MCF 10A (cell line): ENCODE data around the gene MOGAT3. TPM values are rescaled to one million over a fixed set of nuclear protein-coding genes. Genes with fewer than 3 reads are reported as not detected.
"Not testable (repeated sequence)": the region's sequence is repeated elsewhere in the genome, so short reads cannot be mapped to it uniquely, and the experiment has no call there.

Experiments
- BruUV-seq: library from RNA; stranded (reverse); fragments of 400-500 nt; replicated peaks from 2 replicates; lab custom pipeline; 2021; lab: Mats Ljungman, UMichigan
- CTCF ChIA-PET: fragments of 300-600 bp; sonication (Branson Sonifier 250); formaldehyde crosslinking; extraction: SDS; loops from one replicate; lab custom pipeline; 2021; ENCODE audit warnings: antibody characterized with exemption, inconsistent platforms; lab: Yijun Ruan, JAX
- POLR2A ChIA-PET: fragments of 300-600, 350-650 bp; sonication (Branson Sonifier 250); formaldehyde crosslinking; extraction: SDS; loops from one replicate; lab custom pipeline; 2020; ENCODE audit warnings: antibody characterized with exemption, inconsistent platforms; lab: Yijun Ruan, JAX
- DNase-seq: peaks from one replicate; pipeline ENCODE4 v3.0.0-alpha.2; 2018; ENCODE audit not compliant: unreplicated experiment
- H3K27ac Mint-ChIP-seq: one replicate; pipeline ENCODE4 v1.8.0; 2022; ENCODE audit warnings: mild to moderate bottlenecking, low read depth, mixed read lengths; ENCODE audit not compliant: unreplicated experiment
- H3K27me3 Mint-ChIP-seq: one replicate; pipeline ENCODE4 v1.8.0; 2022; ENCODE audit warnings: mixed read lengths; ENCODE audit not compliant: insufficient read depth, unreplicated experiment
- H3K36me3 Mint-ChIP-seq: one replicate; pipeline ENCODE4 v1.8.0; 2022; ENCODE audit warnings: mild to moderate bottlenecking, moderate library complexity, mixed read lengths; ENCODE audit not compliant: insufficient read depth, unreplicated experiment
- H3K4me1 Mint-ChIP-seq: one replicate; pipeline ENCODE4 v1.8.0; 2022; ENCODE audit warnings: mixed read lengths; ENCODE audit not compliant: insufficient read depth, unreplicated experiment
- H3K4me3 Mint-ChIP-seq: one replicate; pipeline ENCODE4 v1.8.0; 2022; ENCODE audit warnings: mild to moderate bottlenecking, moderate library complexity, mixed read lengths; ENCODE audit not compliant: unreplicated experiment
- H3K9me3 Mint-ChIP-seq: one replicate; pipeline ENCODE4 v1.8.0; 2022; ENCODE audit warnings: mixed read lengths; ENCODE audit not compliant: unreplicated experiment
- intact Hi-C: fragments of 100-400 bp; cut with micrococcal nuclease; formaldehyde crosslinking; loops from 2 replicates; pipeline ENCODE4 v1.14.1; 2022
- total RNA-seq: library from RNA; stranded (reverse); gene quantifications from 2 replicates; pipeline ENCODE4 v1.2.3, GENCODE V29; 2022
- TF ChIP-seq, protein P1 (sequence below): fragments of 200-600 bp; IDR thresholded peaks from one replicate; pipeline ENCODE4 v1.8.0; 2022; ENCODE audit warnings: antibody characterized with exemption, mild to moderate bottlenecking; ENCODE audit not compliant: unreplicated experiment

MOGAT3 gene
- total RNA-seq, 1 experiment from 2014 or later: not detected

DNA sequence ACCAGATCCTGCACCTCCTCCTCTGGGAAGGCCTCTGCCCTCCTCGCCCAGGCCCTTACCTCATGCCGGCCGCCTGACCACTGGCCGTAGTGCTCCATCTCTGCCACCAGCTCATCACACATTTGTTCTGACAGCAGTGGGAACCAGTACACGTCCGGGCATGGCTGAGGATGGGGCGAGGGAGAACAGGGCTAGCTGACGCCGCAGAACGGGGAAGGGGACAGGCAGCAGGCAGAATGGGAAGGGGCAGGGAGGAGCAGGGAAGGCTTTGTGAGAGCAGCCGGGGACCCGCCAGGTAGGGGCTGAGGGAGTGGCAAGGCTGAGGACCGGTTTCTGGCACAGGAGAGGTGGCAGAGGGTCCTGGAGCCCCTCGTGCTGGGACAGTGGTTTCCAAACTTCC is 8.0 kb upstream of the MOGAT3 start:
- ChIA-PET POLR2A (interaction anchor here (0.6 kb wide), 1 partner anchor 1102 kb away, joined by 3 read pairs; no protein-coding TSS in a partner anchor), CTCF (interaction anchor here (0.6 to 1.1 kb wide), 4 partner anchors 40 to 155 kb away, joined by 3 to 4 read pairs (median 3); no protein-coding TSS in a partner anchor)
- peaks cover 57% of the 10 kb centered on the region for H3K36me3 Mint-ChIP-seq
- DNase-seq: no peak
- H3K4me1 Mint-ChIP-seq: no peaks in the 10 kb centered on the region
- TF ChIP-seq, protein P1, sequence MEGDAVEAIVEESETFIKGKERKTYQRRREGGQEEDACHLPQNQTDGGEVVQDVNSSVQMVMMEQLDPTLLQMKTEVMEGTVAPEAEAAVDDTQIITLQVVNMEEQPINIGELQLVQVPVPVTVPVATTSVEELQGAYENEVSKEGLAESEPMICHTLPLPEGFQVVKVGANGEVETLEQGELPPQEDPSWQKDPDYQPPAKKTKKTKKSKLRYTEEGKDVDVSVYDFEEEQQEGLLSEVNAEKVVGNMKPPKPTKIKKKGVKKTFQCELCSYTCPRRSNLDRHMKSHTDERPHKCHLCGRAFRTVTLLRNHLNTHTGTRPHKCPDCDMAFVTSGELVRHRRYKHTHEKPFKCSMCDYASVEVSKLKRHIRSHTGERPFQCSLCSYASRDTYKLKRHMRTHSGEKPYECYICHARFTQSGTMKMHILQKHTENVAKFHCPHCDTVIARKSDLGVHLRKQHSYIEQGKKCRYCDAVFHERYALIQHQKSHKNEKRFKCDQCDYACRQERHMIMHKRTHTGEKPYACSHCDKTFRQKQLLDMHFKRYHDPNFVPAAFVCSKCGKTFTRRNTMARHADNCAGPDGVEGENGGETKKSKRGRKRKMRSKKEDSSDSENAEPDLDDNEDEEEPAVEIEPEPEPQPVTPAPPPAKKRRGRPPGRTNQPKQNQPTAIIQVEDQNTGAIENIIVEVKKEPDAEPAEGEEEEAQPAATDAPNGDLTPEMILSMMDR: no peak
- intact Hi-C loops: no loop called here
- BruUV-seq: no TSS peak
- H3K27me3 Mint-ChIP-seq: no peaks in the 10 kb centered on the region
- no peak overlapping the region for H3K4me3 Mint-ChIP-seq
- H3K27ac Mint-ChIP-seq: no peak overlapping the region
- H3K9me3 Mint-ChIP-seq: no peaks in the 10 kb centered on the region

DNA sequence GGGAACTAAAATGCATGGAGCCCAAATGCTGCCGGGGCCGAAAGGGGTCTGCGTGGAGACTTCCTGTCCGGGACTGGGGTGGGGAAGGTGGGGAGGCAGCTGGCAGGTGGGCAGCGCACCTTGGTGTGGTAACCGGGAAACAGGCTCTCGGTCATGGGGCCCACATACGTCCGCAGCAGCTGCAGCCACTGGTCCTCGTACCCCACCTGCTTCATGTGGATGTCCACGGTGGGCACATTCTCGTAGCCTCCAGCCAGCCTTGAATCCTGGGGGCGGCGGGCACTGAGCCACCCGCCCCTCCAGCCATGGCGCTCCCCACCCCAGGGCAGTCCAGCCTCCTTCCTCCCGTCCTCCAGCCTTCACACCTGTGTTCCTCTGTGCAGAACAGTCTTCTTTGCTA is 6.6 kb upstream of the MOGAT3 start:
- ChIA-PET CTCF (interaction anchor here (0.6 kb wide), 1 partner anchor 19 kb away, joined by 3 read pairs; no protein-coding TSS in a partner anchor), POLR2A (no interaction called here)
- TF ChIP-seq, protein P1: no peak
- Mint-ChIP-seq H3K36me3 (peaks cover 44% of the 10 kb centered on the region), H3K27me3 (no peaks in the 10 kb centered on the region), H3K4me1 (no peaks in the 10 kb centered on the region), H3K4me3 (no peak overlapping the region), H3K9me3 (no peaks in the 10 kb centered on the region), H3K27ac (no peak overlapping the region)
- no peak for DNase-seq
- intact Hi-C loops: no loop called here
- no TSS peak for BruUV-seq

DNA sequence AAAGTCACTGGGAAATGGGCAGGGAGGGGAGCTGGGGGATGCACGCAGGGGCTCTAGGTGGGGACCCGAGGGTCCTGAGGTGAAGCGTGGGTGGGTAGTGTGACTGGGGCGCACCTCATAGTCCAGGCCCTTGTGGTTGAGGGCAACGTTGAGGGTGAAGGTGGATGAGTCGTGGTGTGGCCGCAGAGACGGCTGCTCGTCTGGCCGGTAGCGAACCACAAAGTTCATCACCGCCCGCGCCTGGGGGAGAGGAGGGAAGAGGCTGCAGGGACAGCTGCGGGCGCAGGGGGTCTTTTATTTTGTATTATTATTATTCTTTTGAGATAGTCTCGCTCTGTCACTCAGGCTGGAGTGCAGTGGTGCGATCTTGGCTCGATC is 5.8 kb upstream of the MOGAT3 start:
- DNase-seq: no peak
- CTCF ChIA-PET: no interaction called here
- POLR2A ChIA-PET: interaction anchor here (0.6 to 1.3 kb wide), 2 partner anchors 10 to 332 kb away, joined by 3 read pairs; partner anchors contain the start of gene SRRT
- TF ChIP-seq, protein P1: no peak
- BruUV-seq: no TSS peak
- H3K36me3 Mint-ChIP-seq: peaks cover 38% of the 10 kb centered on the region
- H3K27me3 Mint-ChIP-seq: no peaks in the 10 kb centered on the region
- intact Hi-C loops: no loop called here
- no peaks in the 10 kb centered on the region for H3K4me1 Mint-ChIP-seq
- no peak overlapping the region for H3K27ac Mint-ChIP-seq
- H3K4me3 Mint-ChIP-seq: no peak overlapping the region
- no peaks in the 10 kb centered on the region for H3K9me3 Mint-ChIP-seq

DNA sequence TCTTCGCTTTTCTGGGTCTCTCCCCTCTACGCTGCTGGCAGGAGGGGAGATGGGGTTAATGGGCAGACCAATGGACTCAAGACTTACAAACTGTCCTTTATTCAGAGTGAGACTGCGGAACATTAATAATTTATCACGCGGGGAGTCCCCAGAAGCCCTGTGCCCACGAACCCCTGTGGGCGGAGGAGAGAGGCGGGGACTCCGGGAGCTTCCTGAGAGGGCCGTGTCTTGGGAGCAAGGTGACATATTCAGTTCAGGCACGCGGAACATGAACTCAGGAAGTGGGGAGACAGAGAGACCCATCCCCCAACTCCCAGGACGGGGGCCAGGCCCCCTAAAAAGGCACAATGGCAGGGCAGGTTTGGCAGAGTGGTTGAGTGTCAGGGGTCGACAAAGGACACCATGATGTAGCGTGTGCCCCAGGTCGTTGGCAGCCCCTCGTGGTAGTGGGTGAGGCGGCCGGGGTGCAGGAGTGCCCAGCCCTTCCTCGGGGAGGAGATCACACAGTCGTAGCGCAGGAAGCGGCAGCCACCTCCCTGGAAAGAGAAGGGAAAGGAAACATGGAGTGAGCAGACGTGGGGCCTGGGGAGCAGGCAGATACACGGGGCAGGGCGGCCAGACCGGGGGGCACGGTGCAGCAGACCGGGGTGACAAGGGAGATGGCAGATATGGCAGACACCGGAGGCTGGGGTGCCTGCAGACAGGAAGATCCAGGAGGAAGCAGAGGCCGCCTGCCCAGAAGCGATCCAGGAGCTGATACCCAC is 5.2 kb upstream of the MOGAT3 start:
- no TSS peak for BruUV-seq
- ChIA-PET CTCF (interaction anchor here (1.0 kb wide), 1 partner anchor 12 kb away, joined by 3 read pairs; the partner anchor contains the start of genes PLOD3 and ZNHIT1), POLR2A (interaction anchor here (0.6 to 1.3 kb wide), 2 partner anchors 10 to 331 kb away, joined by 3 read pairs; partner anchors contain the start of gene SRRT)
- H3K9me3 Mint-ChIP-seq: no peaks in the 10 kb centered on the region
- no peaks in the 10 kb centered on the region for H3K4me1 Mint-ChIP-seq
- H3K36me3 Mint-ChIP-seq: peaks cover 38% of the 10 kb centered on the region
- H3K27ac Mint-ChIP-seq: no peak overlapping the region
- intact Hi-C loops: no loop called here
- no peak for DNase-seq
- no peak overlapping the region for H3K4me3 Mint-ChIP-seq
- peaks cover 2% of the 10 kb centered on the region for H3K27me3 Mint-ChIP-seq
- TF ChIP-seq, protein P1: no peak

DNA sequence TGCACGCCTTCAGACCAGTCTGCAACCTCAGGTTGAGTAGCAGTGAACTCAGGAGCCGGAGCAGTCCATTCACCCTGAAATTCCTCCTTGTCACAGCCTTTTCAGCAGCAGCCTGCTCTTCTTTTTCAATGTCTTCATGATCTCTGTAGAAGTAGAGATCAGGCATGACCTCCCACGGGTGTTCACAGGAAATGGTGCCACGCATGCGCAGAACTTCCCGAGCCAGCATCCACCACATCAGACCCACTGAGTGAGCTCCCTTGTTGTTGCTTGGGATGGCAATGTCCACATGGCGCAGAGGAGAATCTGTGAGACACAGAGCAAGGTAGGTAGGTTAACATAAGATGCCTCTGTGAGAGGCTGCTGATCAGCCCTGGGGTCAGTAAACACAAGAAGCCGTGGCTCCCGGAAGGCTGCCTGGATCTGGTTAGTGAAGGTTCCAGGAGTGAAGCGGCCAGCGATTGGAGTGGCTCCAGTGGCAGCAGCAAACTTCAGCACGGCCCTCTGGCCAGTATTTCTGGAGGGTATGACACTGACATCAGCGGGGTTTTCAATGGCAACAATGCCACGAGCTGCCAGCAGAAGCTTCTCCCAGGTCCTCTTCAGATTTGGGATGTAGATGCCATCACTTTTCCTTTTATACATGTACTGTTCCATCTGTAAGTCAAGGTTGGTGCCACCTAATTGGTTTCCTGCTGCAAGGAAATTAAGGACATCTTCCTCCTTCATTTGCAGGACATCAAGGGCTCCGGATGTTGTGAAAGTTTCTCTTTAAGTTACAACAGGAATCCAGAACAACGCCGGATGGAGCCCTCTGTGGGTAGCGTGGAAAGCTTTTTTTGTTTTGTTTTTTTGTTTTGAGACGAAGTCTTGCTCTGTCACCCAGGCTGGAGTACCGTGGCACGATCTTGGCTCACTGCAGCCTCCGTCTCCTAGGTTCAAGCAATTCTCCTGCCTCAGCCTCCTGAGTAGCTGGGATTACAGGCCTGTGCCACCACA is 3.2 kb upstream of the MOGAT3 start:
- H3K4me3 Mint-ChIP-seq, H3K4me1 Mint-ChIP-seq, intact Hi-C loops, H3K9me3 Mint-ChIP-seq, H3K27ac Mint-ChIP-seq, BruUV-seq: not testable (repeated sequence)
- peaks cover 12% of the 10 kb centered on the region for H3K27me3 Mint-ChIP-seq
- peak; percentile 21 for DNase-seq
- H3K36me3 Mint-ChIP-seq: peaks cover 24% of the 10 kb centered on the region
- ChIA-PET CTCF (interaction anchor here (0.6 to 3.5 kb wide), 4 partner anchors 11 to 60 kb away, joined by 3 to 22 read pairs (median 4); no protein-coding TSS in a partner anchor), POLR2A (interaction anchor here (0.7 kb wide), 1 partner anchor 11 kb away, joined by 3 read pairs; no protein-coding TSS in a partner anchor)
